ENCODE data around the gene NR1D2.
A peak's percentile ranks its signal among the peaks of the same experiment; 100 is the strongest.
"Not testable (repeated sequence)": the region's sequence is repeated elsewhere in the genome, so short reads cannot be mapped to it uniquely, and the experiment has no call there.

NR1D2 gene

GRCh38 chr3:23918331-23918730 is 26.8 kb upstream of the NR1D2 start:
- H3K4me3 ChIP-seq: peak overlapping the region; percentile 99
- in situ Hi-C loops (cut with MboI; ENCODE audit: low sequenced_read_pairs): not testable (repeated sequence)

GRCh38 chr3:23919628-23920027 is 25.5 kb upstream of the NR1D2 start:
- in situ Hi-C loops (cut with MboI; ENCODE audit: low sequenced_read_pairs): no loop called here
- DNase-seq (ENCODE audit: low spot score in 2 of 2): no peak
- no peaks in the 10 kb centered on the region for H3K27me3 ChIP-seq (ENCODE audit: low read depth)
- no peak overlapping the region; the same call in 1 of the 2 replicates for H3K4me3 ChIP-seq
- H3K36me3 ChIP-seq (replicated peaks): peaks cover 37% of the 10 kb centered on the region
- peaks cover 13% of the 10 kb centered on the region for H3K4me1 ChIP-seq
- H3K9me3 ChIP-seq: no peaks in the 10 kb centered on the region

More at GRCh38 chr3:23918331-23918730, 26.8 kb upstream of the NR1D2 start:
- not testable (repeated sequence) for H3K9me3 ChIP-seq; DNase-seq (ENCODE audit: low spot score in 2 of 2); H3K27me3 ChIP-seq (ENCODE audit: low read depth)
- peaks cover 37% of the 10 kb centered on the region for H3K36me3 ChIP-seq (replicated peaks)
- peaks cover 22% of the 10 kb centered on the region for H3K4me1 ChIP-seq

GRCh38 chr3:23920151-23920655 is 24.9 kb upstream of the NR1D2 start:
- DNase-seq (ENCODE audit: low spot score in 2 of 2): no peak
- in situ Hi-C loops (cut with MboI; ENCODE audit: low sequenced_read_pairs): no loop called here
- Histone ChIP-seq H3K27me3 (ENCODE audit: low read depth) (no peaks in the 10 kb centered on the region), H3K9me3 (no peaks in the 10 kb centered on the region), H3K4me1 (peaks cover 12% of the 10 kb centered on the region), H3K36me3 (replicated peaks) (peaks cover 37% of the 10 kb centered on the region), H3K4me3 (no peak overlapping the region)

- Histone ChIP-seq H3K36me3 (replicated peaks) (peaks cover 37% of the 10 kb centered on the region), H3K27me3 (ENCODE audit: low read depth) (no peaks in the 10 kb centered on the region), H3K9me3 (no peaks in the 10 kb centered on the region), H3K4me3 (no peak overlapping the region), H3K4me1 (peaks cover 10% of the 10 kb centered on the region)
- in situ Hi-C loops (cut with MboI; ENCODE audit: low sequenced_read_pairs): no loop called here
- DNase-seq (ENCODE audit: low spot score in 2 of 2): peak in 1 of 2 experiments; percentile 22
Observed at GRCh38 chr3:23921052-23921511, 24.0 kb upstream of the NR1D2 start.

GRCh38 chr3:23923786-23924185 is 21.3 kb upstream of the NR1D2 start:
- H3K27me3 ChIP-seq (ENCODE audit: low read depth): no peaks in the 10 kb centered on the region
- DNase-seq (ENCODE audit: low spot score in 2 of 2): no peak
- H3K36me3 ChIP-seq (replicated peaks): peaks cover 20% of the 10 kb centered on the region
- peaks cover 7% of the 10 kb centered on the region for H3K4me1 ChIP-seq
- H3K9me3 ChIP-seq: no peaks in the 10 kb centered on the region
- no peak overlapping the region for H3K4me3 ChIP-seq
- in situ Hi-C loops (cut with MboI; ENCODE audit: low sequenced_read_pairs): no loop called here

- H3K36me3 ChIP-seq (replicated peaks): no peaks in the 10 kb centered on the region
- no peak for DNase-seq (ENCODE audit: low spot score in 2 of 2)
- H3K27me3 ChIP-seq (ENCODE audit: low read depth): no peaks in the 10 kb centered on the region
- no peaks in the 10 kb centered on the region for H3K4me1 ChIP-seq
- no peaks in the 10 kb centered on the region for H3K9me3 ChIP-seq
- H3K4me3 ChIP-seq: no peak overlapping the region
- in situ Hi-C loops (cut with MboI; ENCODE audit: low sequenced_read_pairs): no loop called here
Observed at GRCh38 chr3:23926246-23926645, 18.8 kb upstream of the NR1D2 start.

- no peak for DNase-seq (ENCODE audit: low spot score in 2 of 2)
- no peaks in the 10 kb centered on the region for H3K9me3 ChIP-seq
- H3K27me3 ChIP-seq (ENCODE audit: low read depth): no peaks in the 10 kb centered on the region
- H3K4me1 ChIP-seq: no peaks in the 10 kb centered on the region
- no peaks in the 10 kb centered on the region for H3K36me3 ChIP-seq (replicated peaks)
- in situ Hi-C loops (cut with MboI; ENCODE audit: low sequenced_read_pairs): no loop called here
- no peak overlapping the region for H3K4me3 ChIP-seq
Observed at GRCh38 chr3:23926736-23927135, 18.4 kb upstream of the NR1D2 start.

GRCh38 chr3:23928524-23928923 is 16.6 kb upstream of the NR1D2 start:
- DNase-seq (ENCODE audit: low spot score in 2 of 2): no peak
- in situ Hi-C loops (cut with MboI; ENCODE audit: low sequenced_read_pairs): no loop called here
- H3K9me3 ChIP-seq: no peaks in the 10 kb centered on the region
- H3K36me3 ChIP-seq (replicated peaks): no peaks in the 10 kb centered on the region
- no peaks in the 10 kb centered on the region for H3K4me1 ChIP-seq
- no peak overlapping the region for H3K4me3 ChIP-seq
- no peaks in the 10 kb centered on the region for H3K27me3 ChIP-seq (ENCODE audit: low read depth)

- no peak for DNase-seq (ENCODE audit: low spot score in 2 of 2)
- in situ Hi-C loops (cut with MboI; ENCODE audit: low sequenced_read_pairs): no loop called here
- Histone ChIP-seq H3K4me3 (no peak overlapping the region), H3K36me3 (replicated peaks) (no peaks in the 10 kb centered on the region), H3K9me3 (no peaks in the 10 kb centered on the region), H3K27me3 (ENCODE audit: low read depth) (no peaks in the 10 kb centered on the region), H3K4me1 (no peaks in the 10 kb centered on the region)
Observed at GRCh38 chr3:23931597-23931996, 13.5 kb upstream of the NR1D2 start.

- in situ Hi-C loops (cut with MboI; ENCODE audit: low sequenced_read_pairs): no loop called here
- no peaks in the 10 kb centered on the region for H3K27me3 ChIP-seq (ENCODE audit: low read depth)
- no peaks in the 10 kb centered on the region for H3K36me3 ChIP-seq (replicated peaks)
- no peak for DNase-seq (ENCODE audit: low spot score in 2 of 2)
- no peaks in the 10 kb centered on the region for H3K9me3 ChIP-seq
- no peaks in the 10 kb centered on the region for H3K4me1 ChIP-seq
- H3K4me3 ChIP-seq: no peak overlapping the region
Observed at GRCh38 chr3:23932571-23932970, 12.5 kb upstream of the NR1D2 start.

GRCh38 chr3:23934253-23934652 is 10.8 kb upstream of the NR1D2 start:
- H3K4me1 ChIP-seq: no peaks in the 10 kb centered on the region
- in situ Hi-C loops (cut with MboI; ENCODE audit: low sequenced_read_pairs): no loop called here
- no peak overlapping the region for H3K4me3 ChIP-seq
- no peak for DNase-seq (ENCODE audit: low spot score in 2 of 2)
- H3K9me3 ChIP-seq: no peaks in the 10 kb centered on the region
- H3K36me3 ChIP-seq (replicated peaks): no peaks in the 10 kb centered on the region
- H3K27me3 ChIP-seq (ENCODE audit: low read depth): no peaks in the 10 kb centered on the region

GRCh38 chr3:23937296-23937695 is 7.8 kb upstream of the NR1D2 start:
- no peaks in the 10 kb centered on the region for H3K9me3 ChIP-seq
- no peak for DNase-seq (ENCODE audit: low spot score in 2 of 2)
- in situ Hi-C loops (cut with MboI; ENCODE audit: low sequenced_read_pairs): no loop called here
- no peak overlapping the region for H3K4me3 ChIP-seq
- H3K36me3 ChIP-seq (replicated peaks): no peaks in the 10 kb centered on the region
- H3K27me3 ChIP-seq (ENCODE audit: low read depth): no peaks in the 10 kb centered on the region
- H3K4me1 ChIP-seq: no peaks in the 10 kb centered on the region

- Histone ChIP-seq H3K27me3 (ENCODE audit: low read depth) (no peaks in the 10 kb centered on the region), H3K4me1 (no peaks in the 10 kb centered on the region), H3K4me3 (no peak overlapping the region), H3K9me3 (no peaks in the 10 kb centered on the region), H3K36me3 (replicated peaks) (no peaks in the 10 kb centered on the region)
- in situ Hi-C loops (cut with MboI; ENCODE audit: low sequenced_read_pairs): no loop called here
- no peak for DNase-seq (ENCODE audit: low spot score in 2 of 2)
Observed at GRCh38 chr3:23938688-23939087, 6.4 kb upstream of the NR1D2 start.

GRCh38 chr3:23940775-23941174 is 4.3 kb upstream of the NR1D2 start:
- H3K36me3 ChIP-seq (replicated peaks): no peaks in the 10 kb centered on the region
- no peaks in the 10 kb centered on the region for H3K27me3 ChIP-seq (ENCODE audit: low read depth)
- in situ Hi-C loops (cut with MboI; ENCODE audit: low sequenced_read_pairs): no loop called here
- H3K4me1 ChIP-seq: peaks cover 5% of the 10 kb centered on the region; the same call in 1 of the 2 replicates
- H3K4me3 ChIP-seq: no peak overlapping the region
- no peaks in the 10 kb centered on the region for H3K9me3 ChIP-seq
- DNase-seq (ENCODE audit: low spot score in 2 of 2): no peak

- Histone ChIP-seq H3K36me3 (replicated peaks) (no peaks in the 10 kb centered on the region), H3K27me3 (ENCODE audit: low read depth) (no peaks in the 10 kb centered on the region), H3K4me1 (peaks cover 6% of the 10 kb centered on the region), H3K4me3 (no peak overlapping the region), H3K9me3 (no peaks in the 10 kb centered on the region)
- no peak for DNase-seq (ENCODE audit: low spot score in 2 of 2)
- in situ Hi-C loops (cut with MboI; ENCODE audit: low sequenced_read_pairs): no loop called here
Observed at GRCh38 chr3:23941440-23941839, 3.6 kb upstream of the NR1D2 start.
